ENCODE measurements around the gene RAMP3. TPM values are rescaled to one million over a fixed set of nuclear protein-coding genes. Genes with fewer than 3 reads are reported as not detected.

The RAMP3 gene
- total RNA-seq, 2 donors from 2014 or later = not detected

- H3K27me3 Mint-ChIP-seq (ENCODE audit: insufficient read depth) = peaks cover 27% of the 10 kb centered on the region
- TF ChIP-seq, protein P1, sequence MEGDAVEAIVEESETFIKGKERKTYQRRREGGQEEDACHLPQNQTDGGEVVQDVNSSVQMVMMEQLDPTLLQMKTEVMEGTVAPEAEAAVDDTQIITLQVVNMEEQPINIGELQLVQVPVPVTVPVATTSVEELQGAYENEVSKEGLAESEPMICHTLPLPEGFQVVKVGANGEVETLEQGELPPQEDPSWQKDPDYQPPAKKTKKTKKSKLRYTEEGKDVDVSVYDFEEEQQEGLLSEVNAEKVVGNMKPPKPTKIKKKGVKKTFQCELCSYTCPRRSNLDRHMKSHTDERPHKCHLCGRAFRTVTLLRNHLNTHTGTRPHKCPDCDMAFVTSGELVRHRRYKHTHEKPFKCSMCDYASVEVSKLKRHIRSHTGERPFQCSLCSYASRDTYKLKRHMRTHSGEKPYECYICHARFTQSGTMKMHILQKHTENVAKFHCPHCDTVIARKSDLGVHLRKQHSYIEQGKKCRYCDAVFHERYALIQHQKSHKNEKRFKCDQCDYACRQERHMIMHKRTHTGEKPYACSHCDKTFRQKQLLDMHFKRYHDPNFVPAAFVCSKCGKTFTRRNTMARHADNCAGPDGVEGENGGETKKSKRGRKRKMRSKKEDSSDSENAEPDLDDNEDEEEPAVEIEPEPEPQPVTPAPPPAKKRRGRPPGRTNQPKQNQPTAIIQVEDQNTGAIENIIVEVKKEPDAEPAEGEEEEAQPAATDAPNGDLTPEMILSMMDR (conservative IDR thresholded peaks at IDR 0.05) = no peak
- no peak overlapping the region for H3K9ac ChIP-seq (ENCODE audit: extremely low read depth, low read length, poor library complexity, severe bottlenecking)
Observed at GRCh38 chr7:45119550-45119949, 38.0 kb upstream of the RAMP3 start.

DNA sequence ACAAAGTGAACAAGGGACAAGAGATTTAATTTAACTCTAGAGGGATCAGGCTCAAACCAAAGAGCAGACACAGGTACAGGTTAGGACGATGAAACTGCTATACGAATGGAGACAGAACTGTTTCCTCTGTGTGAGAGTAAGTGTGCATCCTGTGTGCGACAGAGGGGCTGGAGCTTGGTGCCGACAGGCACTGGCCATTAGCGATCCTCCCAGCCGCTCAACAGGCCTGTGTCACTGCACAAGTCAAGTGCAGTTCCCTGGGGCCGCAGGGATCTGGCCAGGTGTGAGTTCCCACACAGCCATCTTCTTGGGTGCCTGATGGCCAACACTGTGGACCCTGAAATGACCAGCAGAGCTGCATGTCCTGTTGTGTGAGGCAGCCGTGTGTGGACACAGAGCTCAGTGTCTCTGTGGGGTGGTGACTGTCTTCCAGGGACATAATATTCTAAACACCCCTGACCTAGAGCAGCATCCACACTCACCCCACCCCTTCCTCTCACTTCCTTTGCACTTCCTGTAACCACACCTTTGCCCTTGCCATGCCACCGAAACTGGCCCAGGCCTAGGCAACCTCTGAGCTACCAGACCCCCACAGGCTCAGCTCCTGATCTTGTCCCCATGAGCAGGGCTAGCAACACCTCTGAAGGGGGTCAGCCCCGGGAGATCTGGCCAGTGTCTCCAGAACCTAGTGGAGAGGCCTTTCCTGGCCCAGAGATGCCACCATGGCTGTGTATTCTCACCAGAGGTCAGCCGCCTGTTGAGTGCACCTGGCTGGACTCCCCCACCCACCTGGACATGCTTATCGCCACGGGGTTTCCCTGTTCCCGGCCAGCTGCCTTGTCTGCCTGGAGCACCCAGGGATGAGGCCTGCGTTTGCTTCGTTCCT, 34.4 kb upstream of the RAMP3 start:
- Mint-ChIP-seq H3K36me3 (ENCODE audit: low read depth) (no peaks in the 10 kb centered on the region), H3K27me3 (ENCODE audit: insufficient read depth) (no peaks in the 10 kb centered on the region), H3K27ac (no peak overlapping the region), H3K9me3 (no peaks in the 10 kb centered on the region), H3K4me1 (peaks cover 6% of the 10 kb centered on the region), H3K4me3 (no peak overlapping the region)
- H3K27me3 ChIP-seq (ENCODE audit: control insufficient read depth, insufficient read depth, low read length, poor library complexity, severe bottlenecking) = no peaks in the 10 kb centered on the region
- H3K36me3 ChIP-seq (ENCODE audit: control insufficient read depth, insufficient read depth, low read length) = no peaks in the 10 kb centered on the region
- H3K4me3 ChIP-seq (ENCODE audit: low read length) = no peak overlapping the region
- H3K9me3 ChIP-seq (ENCODE audit: control insufficient read depth, low read length) = no peaks in the 10 kb centered on the region
- H3K9ac ChIP-seq (ENCODE audit: extremely low read depth, low read length, poor library complexity, severe bottlenecking) = no peak overlapping the region
- 90 to 94% methylated on average over 12 to 16 of the region's 16 CpGs for WGBS, 2 experiments (ENCODE audit: insufficient coverage in 1 of 2, insufficient read length in 1 of 2)
- TF ChIP-seq, protein P1 (conservative IDR thresholded peaks at IDR 0.05) = no peak
- H3K27ac ChIP-seq (ENCODE audit: low read depth, low read length) = no peak overlapping the region
- H3K4me1 ChIP-seq (ENCODE audit: control insufficient read depth, insufficient read depth, low read length) = no peaks in the 10 kb centered on the region
- DNase-seq = no peak

More at GRCh38 chr7:45119550-45119949, 38.0 kb upstream of the RAMP3 start:
- Histone ChIP-seq H3K27me3 (ENCODE audit: control insufficient read depth, insufficient read depth, low read length, poor library complexity, severe bottlenecking) (peaks cover 19% of the 10 kb centered on the region), H3K4me3 (ENCODE audit: low read length) (no peak overlapping the region), H3K4me1 (ENCODE audit: control insufficient read depth, insufficient read depth, low read length) (no peaks in the 10 kb centered on the region), H3K9me3 (ENCODE audit: control insufficient read depth, low read length) (no peaks in the 10 kb centered on the region), H3K27ac (ENCODE audit: low read depth, low read length) (no peak overlapping the region), H3K36me3 (ENCODE audit: control insufficient read depth, insufficient read depth, low read length) (no peaks in the 10 kb centered on the region)
- H3K4me1 Mint-ChIP-seq = peaks cover 6% of the 10 kb centered on the region
- no peak overlapping the region for H3K4me3 Mint-ChIP-seq
- no peaks in the 10 kb centered on the region for H3K36me3 Mint-ChIP-seq (ENCODE audit: low read depth)
- 97% methylated on average over 3 of the region's 3 CpGs; no CpG with 5 or more reads in 1 of the 2 experiments for WGBS, 2 experiments (ENCODE audit: insufficient coverage in 1 of 2, insufficient read length in 1 of 2)
- DNase-seq = no peak
- no peaks in the 10 kb centered on the region for H3K9me3 Mint-ChIP-seq
- H3K27ac Mint-ChIP-seq = no peak overlapping the region

DNA sequence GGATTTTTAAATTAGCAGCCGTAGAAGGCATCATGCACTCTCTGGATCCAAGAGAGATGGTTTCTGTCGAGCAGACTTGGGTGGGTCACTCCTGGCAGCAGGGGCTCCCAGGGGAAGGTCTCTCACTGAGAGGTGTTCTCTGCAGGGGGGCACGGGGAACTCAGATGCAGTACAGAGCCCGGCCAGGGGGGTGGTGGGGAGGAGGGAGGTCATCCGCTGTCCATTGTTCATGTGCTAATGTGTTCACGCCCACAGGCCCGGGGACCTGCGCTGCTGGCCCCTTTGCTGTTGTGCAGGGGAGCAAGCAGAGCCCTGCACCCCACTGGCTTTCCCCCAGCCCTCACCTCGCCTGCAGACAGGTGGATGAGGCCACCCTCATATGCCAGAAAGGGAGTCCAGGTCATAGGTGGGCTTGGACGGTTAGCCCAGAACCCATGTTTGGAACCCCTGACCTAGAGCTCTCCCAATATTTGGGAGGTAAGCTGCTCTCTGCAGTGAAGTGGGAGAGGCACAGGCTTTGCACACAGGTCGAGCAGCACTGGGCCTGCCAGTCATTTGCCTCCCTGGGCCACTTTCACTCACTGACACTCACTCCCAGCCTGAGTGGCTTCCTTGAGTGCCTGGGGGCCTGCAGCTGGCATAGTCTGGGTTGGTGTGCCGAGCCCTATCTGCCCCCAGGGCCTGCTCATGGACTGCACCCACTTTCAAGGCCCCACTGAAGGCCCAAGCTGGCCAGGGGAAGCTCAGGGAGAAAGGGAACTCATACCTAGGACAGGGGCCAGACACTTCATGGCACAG, 33.5 kb upstream of the RAMP3 start:
- no peak overlapping the region for H3K4me3 Mint-ChIP-seq
- 68% methylated on average over 7 to 12 of the region's 12 CpGs for WGBS, 2 experiments (ENCODE audit: insufficient coverage in 1 of 2, insufficient read length in 1 of 2)
- Histone ChIP-seq H3K27ac (ENCODE audit: low read depth, low read length) (no peak overlapping the region), H3K4me1 (ENCODE audit: control insufficient read depth, insufficient read depth, low read length) (no peaks in the 10 kb centered on the region), H3K9ac (ENCODE audit: extremely low read depth, low read length, poor library complexity, severe bottlenecking) (no peak overlapping the region), H3K36me3 (ENCODE audit: control insufficient read depth, insufficient read depth, low read length) (no peaks in the 10 kb centered on the region), H3K27me3 (ENCODE audit: control insufficient read depth, insufficient read depth, low read length, poor library complexity, severe bottlenecking) (no peaks in the 10 kb centered on the region), H3K9me3 (ENCODE audit: control insufficient read depth, low read length) (no peaks in the 10 kb centered on the region), H3K4me3 (ENCODE audit: low read length) (no peak overlapping the region)
- peak overlapping the region; percentile 61 for H3K27ac Mint-ChIP-seq
- no peaks in the 10 kb centered on the region for H3K9me3 Mint-ChIP-seq
- DNase-seq = peak; percentile 77
- TF ChIP-seq, protein P1 (conservative IDR thresholded peaks at IDR 0.05) = peak; percentile 22
- peaks cover 6% of the 10 kb centered on the region for H3K4me1 Mint-ChIP-seq
- no peaks in the 10 kb centered on the region for H3K27me3 Mint-ChIP-seq (ENCODE audit: insufficient read depth)
- H3K36me3 Mint-ChIP-seq (ENCODE audit: low read depth) = no peaks in the 10 kb centered on the region
